Measurements from ENCODE around the gene PIWIL4. TPM values are rescaled to one million over a fixed set of nuclear protein-coding genes. Genes with fewer than 3 reads are reported as not detected.

Gene PIWIL4
- total and polyA plus RNA-seq, 4 experiments from 2014 or later = 0.27 to 1.6 (median 1.3) TPM

Other genes with a start within 250 kb of the PIWIL4 start
- gene GPR83, start 165.9 kb upstream of the PIWIL4 start, total RNA-seq = under 1 TPM in 1 of 2 experiments, not detected in 1; 0.09 TPM
- under 1 TPM in 1 of 2 donors, not detected in 1; 0.14 TPM for gene GPR83, start 165.9 kb upstream of the PIWIL4 start, polyA plus RNA-seq
- gene MRE11, start 73.5 kb upstream of the PIWIL4 start, total RNA-seq = 10 to 100 TPM; 43.3 to 43.4 TPM
- 10 to 100 TPM in 1 of 2 donors, 1 to 10 TPM in 1; 7.6 to 17.5 TPM for gene MRE11, start 73.5 kb upstream of the PIWIL4 start, polyA plus RNA-seq
- 10 to 100 TPM; 53.4 to 57.6 TPM for gene ANKRD49, start 73.4 kb upstream of the PIWIL4 start, total RNA-seq
- gene ANKRD49, start 73.4 kb upstream of the PIWIL4 start, polyA plus RNA-seq = 10 to 100 TPM; 25.9 to 31.0 TPM
- not detected for gene C11orf97, start 54.9 kb upstream of the PIWIL4 start, total RNA-seq
- not detected for gene C11orf97, start 54.9 kb upstream of the PIWIL4 start, polyA plus RNA-seq
- 1 to 10 TPM; 6.7 to 7.4 TPM for gene FUT4, start 23.4 kb upstream of the PIWIL4 start, total RNA-seq
- gene FUT4, start 23.4 kb upstream of the PIWIL4 start, polyA plus RNA-seq = 1 to 10 TPM; 1.6 to 2.2 TPM
- under 1 TPM; 0.06 to 0.09 TPM for gene AMOTL1, start 201.0 kb downstream of the PIWIL4 start, total RNA-seq
- under 1 TPM in 1 of 2 donors, not detected in 1; 0.07 TPM for gene AMOTL1, start 201.0 kb downstream of the PIWIL4 start, polyA plus RNA-seq

Data from CD4-positive, alpha-beta memory T cell (primary cell).